GM18951 (cell line): ENCODE data around the gene GP1BB.

ENCODE experiments used
- POLR2A ChIP-seq: IDR thresholded peaks from 4 replicates; pipeline ENCODE4 v1.6.1; 2011; ENCODE audit warnings: mild to moderate bottlenecking; ENCODE audit not compliant: insufficient read length, insufficient read depth; ENCODE audit errors: extremely low read depth
- in situ Hi-C: fragments of 300-500 bp; cut with MboI; formaldehyde crosslinking; loops from one replicate; pipeline ENCODE4 v1.12.0; 2022; ENCODE audit warnings: low sequenced_read_pairs, mixed read lengths, inconsistent platforms; ENCODE audit not compliant: unreplicated experiment

GP1BB gene

DNA sequence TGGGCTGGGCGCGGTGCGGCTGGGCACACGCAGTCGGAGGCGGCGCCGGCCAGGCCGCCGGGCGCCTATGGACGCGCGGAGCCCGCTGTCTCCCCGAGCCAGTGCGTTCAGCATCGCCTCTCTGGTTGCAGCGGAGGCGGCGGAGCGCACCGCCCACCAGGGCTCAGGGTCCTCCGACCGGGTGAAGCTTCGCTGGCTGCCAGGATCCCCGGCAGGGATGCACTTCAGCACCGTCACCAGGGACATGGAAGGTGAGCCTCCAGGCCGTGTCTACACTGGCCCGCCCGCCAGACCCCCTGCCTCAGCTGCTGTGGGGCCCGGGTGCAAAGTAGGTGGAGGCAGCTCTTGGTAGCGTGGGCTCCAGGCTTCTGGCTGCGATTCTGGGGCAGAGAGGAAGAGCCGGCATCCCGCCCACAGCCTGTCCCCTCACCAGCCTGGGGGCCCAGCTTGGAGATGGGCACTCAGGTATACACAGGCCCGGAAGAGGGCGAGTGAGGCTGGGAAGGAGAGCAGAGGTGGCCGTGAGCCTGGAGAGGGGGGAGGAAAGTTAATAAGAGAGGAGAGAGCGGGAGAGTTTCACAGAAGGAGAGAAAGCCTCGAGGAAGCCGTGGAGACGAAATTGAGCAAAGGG lies 36.2 kb downstream of the GP1BB start:
- no peak for TF ChIP-seq POLR2A
- in situ Hi-C loops, result no loop called here

DNA sequence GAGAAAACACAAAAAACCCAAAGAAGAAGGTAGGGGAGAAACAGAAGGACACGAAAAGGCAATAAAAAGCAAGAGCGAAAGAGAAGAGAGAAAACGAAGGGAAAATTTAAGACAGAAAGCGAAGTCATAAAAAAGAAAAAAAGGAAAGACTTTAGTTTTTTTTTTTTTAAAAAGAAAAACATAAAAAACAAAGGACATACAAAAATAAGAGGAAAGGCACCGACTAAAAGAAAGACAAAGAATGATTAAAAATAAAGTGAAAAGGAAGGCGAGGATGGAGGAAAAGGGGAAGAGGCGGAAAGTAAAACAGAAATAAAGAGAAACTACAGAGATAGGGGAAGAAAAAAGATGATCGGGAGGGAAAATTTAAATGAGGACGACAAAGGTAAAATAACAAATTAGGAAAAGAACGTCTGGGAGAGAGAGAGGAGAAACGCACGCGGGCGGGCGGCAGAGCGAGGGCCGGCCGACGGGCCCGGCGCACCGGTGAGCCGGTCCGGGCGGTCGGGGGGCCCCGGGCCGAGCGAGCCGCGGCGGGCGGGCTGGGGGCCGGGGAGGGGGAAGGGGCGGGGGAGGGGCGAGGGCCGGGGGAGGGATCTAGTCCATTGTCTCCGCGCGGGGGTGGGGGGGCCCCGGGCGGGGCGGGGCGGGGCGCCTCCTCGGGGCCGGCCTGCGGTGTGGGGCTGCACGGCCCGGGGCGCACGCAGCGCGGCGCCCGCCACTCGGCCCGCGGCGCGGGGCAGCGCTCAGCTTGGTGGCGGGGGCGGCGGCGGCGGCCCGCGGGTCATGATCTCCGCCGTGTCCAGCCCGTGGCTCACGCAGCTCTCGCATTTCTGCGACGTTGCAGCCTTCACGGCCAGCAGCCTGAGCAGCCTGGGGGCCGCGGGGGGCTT lies 37.0 kb downstream of the GP1BB start, which contains the start of gene TBX1:
TSS of gene TBX1 (plus strand) at position 721 of the 893 bp plus-strand sequence. CDS start at position 787, 66 bp downstream.
- in situ Hi-C loops, result no loop called here
- no peak for TF ChIP-seq POLR2A

DNA sequence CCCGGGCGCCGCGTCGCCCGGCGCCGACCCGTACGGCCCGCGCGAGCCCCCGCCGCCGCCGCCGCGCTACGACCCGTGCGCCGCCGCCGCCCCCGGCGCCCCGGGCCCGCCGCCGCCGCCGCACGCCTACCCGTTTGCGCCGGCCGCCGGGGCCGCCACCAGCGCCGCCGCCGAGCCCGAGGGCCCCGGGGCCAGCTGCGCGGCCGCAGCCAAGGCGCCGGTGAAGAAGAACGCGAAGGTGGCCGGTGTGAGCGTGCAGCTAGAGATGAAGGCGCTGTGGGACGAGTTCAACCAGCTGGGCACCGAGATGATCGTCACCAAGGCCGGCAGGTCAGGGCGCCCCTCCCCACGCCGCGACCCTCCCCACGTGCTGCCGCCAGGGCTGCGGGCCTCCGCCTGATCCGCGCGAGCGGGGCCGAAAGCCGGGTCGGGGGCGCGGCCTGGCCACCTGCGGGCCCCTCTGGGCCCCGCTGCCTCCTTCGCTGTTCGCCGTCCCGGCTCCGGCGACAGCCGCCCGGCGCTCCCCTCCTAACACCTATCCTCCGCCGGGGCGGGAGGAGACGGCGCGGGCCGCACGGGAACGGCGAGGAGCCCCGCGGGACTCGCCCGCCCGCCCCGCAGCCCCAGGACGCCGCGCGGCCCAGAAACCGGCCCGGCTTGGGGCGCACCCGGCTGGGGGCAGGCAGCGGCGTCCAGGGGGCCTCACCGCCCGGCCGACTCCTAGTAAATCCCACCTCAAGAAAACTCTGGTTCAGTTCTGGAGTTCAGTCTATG lies 37.8 kb downstream of the GP1BB start:
- TF ChIP-seq POLR2A, result no peak
- in situ Hi-C loops, result no loop called here

DNA sequence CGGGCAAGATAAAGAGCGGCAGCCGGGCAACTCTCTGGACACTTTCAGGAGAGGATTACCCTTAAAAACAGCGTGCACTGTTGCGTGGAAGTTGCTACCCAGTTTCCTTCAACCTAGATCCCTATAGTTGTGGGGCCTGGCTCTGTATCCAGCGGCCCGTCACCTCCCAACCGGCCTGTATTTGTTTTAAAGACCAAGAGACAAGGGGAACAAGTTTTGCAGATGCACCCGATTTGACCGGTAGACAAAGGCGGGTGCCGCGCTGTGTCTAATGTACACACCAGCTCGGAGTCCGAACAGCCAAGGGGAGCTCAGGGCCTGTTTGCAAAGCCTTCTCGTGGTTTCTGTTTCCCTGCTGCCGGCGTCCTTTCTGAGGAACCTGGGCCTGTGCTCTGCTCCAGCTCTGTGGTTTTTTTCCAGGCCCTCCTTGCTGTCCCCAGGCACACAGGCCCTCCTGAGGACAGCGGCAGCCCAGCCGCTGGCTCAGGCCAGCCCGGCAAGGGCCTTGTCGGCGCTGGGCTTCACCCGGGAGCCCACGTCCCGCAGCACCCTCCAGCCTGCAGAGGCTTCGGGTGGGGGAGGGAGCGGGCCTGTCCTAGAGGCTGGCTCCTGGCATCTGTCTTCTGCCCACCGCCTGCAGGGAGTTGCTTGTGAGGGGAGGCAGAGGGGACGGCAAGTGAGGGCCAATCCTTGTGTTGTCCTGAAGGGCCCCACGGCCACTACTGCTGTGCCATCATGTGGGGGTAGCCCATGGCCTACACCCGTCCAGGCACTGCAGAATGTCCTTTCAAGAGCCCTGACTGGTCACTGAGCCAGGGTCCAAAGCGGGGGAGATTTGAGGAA lies 38.6 kb downstream of the GP1BB start:
- no peak for TF ChIP-seq POLR2A
- in situ Hi-C loops, result no loop called here

DNA sequence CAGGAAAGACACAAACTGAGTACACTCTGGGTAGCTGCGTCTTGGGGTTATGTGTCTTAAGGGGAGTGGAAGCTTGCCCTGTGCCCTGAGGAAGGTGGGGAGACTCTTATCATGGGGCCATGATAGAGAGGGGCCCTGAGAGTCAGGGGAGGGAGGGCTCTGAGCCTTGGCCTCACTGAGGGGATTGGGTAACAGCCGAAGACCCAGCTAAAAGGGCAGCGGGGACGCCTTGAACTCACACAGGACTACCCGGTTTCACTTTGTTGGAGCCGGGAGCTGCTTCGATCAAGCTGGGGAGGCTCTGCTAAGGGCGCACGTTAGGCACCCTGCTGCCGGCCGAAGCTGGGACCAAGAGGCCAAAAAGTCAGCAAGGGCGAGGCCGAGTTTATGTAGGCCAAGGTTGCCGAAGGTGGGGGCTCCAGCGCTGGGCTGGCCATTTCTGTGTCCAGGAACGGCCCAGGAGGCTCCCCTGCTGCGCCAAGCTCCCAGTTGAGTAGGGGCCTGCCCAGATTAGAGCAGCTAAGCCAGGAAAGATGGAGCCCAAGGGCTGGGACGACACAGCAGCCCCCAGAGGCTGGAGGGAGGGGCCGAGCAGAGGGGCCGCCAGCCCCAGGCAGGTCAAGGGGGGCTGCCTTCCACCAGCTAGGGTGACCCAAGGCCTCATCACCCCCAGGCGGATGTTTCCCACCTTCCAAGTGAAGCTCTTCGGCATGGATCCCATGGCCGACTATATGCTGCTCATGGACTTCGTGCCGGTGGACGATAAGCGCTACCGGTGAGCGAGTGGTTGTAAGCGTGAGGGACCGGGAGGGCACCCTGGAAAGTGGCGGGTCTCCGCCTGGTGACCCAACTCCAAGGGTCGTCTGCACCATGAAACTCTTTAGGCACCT lies 39.5 kb downstream of the GP1BB start:
- no peak for TF ChIP-seq POLR2A
- in situ Hi-C loops, result no loop called here

DNA sequence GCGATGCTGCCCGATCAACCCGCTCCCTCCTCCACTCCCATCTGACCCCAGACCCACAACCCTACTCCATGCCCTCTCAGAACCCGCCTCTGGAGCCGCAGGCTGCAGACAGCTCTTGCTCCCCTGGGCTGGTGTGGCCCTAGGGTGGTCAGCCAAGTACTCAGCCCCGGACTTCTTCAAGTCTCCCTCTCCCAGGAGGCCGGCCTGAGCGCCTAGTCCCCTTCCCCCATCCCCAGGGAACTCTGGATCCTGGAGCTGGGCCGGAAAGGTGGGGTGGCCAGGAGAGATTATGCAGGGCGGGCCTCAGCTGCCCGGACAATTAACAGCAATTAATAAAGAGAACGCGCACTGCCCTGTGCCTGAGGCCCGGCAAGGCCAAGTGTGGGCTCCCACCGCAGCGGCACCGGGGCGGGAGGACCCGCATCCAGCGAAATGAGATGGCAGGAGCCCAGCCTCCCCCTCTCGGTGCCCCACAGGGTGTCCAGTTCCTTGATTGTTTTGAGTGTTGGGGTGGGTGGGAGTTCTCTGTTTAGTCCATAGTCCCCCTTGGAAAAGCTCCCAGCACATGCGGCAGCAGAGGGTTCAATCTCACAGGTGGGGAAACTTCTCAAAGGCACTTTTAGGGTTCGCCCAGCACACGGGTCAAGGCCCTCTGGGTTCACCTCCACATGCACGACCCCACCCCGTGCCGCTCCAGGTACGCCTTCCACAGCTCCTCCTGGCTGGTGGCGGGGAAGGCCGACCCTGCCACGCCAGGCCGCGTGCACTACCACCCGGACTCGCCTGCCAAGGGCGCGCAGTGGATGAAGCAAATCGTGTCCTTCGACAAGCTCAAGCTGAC lies 40.3 kb downstream of the GP1BB start:
- TF ChIP-seq POLR2A, result no peak
- in situ Hi-C loops, result no loop called here

DNA sequence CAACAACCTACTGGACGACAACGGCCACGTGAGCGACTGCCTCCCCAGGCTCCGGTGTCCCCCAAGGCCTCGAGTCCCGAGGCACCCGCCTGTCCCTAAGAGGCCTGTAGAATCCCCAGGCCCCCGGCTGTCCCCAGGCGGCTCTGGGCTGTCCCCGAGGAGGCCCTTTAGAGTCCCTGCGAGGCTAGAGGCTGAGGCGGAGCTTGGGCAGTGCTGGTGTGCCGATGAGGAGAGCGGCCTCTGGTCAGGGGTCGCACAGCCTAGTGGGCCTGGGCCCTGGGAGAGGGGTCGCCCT lies 40.9 kb downstream of the GP1BB start:
- TF ChIP-seq POLR2A, result no peak
- in situ Hi-C loops, result no loop called here

DNA sequence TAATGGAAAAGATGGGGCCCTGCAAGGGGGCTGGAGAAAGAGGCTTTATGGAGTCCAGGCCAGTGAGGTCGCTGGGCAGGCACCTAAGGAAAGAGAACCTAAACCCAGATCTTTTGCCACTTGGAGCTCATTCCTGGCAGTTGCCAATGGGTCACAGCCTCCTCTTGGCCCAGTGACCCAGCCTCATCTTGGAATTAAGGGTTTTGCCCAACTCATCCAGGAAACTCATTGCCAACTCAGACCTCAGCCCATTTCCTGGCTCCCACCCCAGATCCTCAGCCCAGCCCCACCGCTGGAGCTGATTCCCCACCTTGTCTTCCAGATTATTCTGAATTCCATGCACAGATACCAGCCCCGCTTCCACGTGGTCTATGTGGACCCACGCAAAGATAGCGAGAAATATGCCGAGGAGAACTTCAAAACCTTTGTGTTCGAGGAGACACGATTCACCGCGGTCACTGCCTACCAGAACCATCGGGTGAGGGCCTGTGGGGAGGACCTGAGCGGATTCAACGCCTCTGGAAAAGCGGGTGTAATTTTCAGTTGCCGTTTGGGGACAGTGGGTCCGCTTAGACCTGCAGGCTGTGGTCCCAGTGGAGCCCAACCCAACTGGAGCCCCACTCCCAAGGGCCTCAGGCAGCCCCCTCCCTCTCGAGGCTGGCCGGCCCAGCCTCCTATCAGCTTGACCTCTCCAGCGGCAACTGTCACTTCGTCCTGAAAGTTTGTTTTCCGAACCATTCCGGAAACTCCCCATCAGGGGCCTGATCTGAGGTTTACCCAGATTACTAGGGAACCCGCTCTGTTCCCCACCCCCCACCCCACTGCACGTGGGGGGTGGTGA lies 41.5 kb downstream of the GP1BB start:
- no peak for TF ChIP-seq POLR2A
- in situ Hi-C loops, result no loop called here

DNA sequence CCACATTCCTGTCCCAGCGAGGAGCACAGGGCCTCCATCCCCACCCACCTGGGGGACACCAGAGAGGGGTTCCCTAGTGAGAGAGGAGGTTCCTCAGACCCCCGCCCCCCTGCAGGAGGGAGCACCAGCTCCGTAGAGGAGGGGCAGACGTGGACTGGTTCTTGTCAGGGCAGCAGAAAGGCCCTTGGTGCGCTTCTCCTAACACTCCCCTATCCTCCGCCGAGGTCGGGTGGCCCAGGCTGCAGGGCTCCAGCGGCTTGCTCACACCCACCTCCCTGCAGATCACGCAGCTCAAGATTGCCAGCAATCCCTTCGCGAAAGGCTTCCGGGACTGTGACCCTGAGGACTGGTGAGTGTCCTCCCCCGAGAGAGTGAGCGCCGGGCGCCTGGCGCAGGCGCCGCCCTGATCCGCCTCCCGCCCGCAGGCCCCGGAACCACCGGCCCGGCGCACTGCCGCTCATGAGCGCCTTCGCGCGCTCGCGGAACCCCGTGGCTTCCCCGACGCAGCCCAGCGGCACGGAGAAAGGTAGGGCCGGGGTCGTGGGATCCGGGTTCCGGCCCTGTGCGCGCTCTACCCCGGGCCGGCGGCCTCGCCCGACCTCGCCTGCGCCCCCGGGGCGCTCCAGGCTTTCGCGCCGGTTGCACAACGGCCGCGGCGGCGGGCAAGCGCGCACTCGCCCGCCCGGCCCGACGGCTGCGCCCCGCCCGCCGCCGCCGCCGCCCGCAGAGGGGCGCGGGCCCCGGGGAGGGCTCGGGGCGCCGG lies 42.3 kb downstream of the GP1BB start:
- TF ChIP-seq POLR2A, result no peak
- in situ Hi-C loops, result no loop called here

DNA sequence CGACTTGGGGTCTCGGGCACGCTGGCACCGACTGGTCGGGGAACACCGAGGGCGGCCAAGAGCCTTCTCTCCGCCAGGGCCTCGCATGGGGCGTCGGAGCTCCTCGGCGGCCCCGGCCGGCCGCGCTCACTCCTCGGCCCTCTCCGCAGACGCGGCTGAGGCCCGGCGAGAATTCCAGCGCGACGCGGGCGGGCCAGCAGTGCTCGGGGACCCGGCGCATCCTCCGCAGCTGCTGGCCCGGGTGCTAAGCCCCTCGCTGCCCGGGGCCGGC lies 42.8 kb downstream of the GP1BB start:
- TF ChIP-seq POLR2A, result no peak
- in situ Hi-C loops, result no loop called here
